Stimulated activated CD4-positive, alpha-beta T cell treated with anti-CD3 and anti-CD28 coated beads, Interleukin-2, amount 100 ng/mL, for 4 hours (primary cell): Measurements from ENCODE around the gene PPTC7.
"Not testable (repeated sequence)": the region's sequence is repeated elsewhere in the genome, so short reads cannot be mapped to it uniquely, and the experiment has no call there.

Source experiments
- DNase-seq: peaks from one replicate; pipeline ENCODE4 v3.0.0-alpha.2; 2020; ENCODE audit warnings: low read depth

Gene PPTC7

GRCh38 chr12:110585231-110585799 is 2.2 kb upstream of the PPTC7 start:
- DNase-seq = peak; percentile 42

DNA sequence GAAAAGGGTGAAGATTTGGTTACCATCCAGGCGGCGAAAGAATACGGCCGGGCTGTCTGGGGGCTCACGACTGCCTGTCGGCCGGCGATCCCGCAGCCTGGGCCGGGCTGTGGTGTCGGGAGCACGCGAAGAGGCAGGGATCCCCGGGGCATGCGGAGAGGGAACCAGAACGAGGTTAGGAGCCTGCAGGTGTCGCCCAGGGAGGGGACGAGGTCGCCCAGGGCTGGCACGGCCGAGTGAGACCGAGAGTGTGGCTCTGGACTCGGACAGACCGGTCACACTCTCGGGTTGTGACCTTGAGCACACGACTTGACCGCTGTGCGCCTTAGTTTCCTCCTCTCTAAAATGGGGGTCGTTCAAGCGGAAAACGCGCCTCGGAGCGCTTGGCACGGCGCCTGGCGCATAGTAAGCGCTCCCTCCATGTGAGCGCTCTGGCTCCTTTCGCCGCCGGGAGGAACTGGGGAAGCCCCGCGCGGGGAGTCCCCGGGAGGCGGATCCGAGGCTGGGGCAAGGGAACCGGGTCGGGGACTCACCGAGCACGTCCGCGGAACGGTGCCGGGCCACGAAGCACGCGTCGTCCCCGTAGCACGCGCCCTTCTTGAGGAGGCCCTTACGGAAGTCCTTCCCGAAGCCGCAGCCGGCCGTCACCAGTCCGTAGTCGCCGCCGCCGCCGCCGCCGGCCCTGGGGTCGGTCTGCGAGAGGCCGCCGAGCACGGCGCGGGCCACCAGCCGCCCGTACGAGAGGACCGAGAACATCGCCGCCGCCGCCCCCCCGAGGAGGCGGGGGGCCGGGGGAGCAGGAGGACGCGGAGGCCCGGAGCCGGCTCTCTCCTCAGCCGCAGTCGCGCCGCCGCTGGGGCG is 612 bp downstream of the PPTC7 start:
- peak; percentile 81 for DNase-seq

DNA sequence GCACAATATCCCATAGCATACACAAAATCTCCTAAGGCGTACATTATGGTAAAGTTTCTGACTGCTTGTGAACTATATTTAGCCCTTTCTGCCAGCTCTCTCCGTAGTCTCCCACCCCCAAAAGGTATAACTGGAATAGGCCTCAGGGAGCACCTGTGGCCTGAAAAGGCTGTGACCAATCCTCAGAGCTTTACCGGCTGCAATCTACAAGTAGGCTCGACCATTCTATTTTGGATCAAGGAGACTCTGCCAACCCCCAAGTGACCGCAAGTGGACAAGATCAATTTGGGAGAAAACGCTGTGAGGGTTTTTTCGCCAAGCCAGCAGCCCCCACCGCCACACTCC is 1.2 kb downstream of the PPTC7 start:
- DNase-seq = no peak

DNA sequence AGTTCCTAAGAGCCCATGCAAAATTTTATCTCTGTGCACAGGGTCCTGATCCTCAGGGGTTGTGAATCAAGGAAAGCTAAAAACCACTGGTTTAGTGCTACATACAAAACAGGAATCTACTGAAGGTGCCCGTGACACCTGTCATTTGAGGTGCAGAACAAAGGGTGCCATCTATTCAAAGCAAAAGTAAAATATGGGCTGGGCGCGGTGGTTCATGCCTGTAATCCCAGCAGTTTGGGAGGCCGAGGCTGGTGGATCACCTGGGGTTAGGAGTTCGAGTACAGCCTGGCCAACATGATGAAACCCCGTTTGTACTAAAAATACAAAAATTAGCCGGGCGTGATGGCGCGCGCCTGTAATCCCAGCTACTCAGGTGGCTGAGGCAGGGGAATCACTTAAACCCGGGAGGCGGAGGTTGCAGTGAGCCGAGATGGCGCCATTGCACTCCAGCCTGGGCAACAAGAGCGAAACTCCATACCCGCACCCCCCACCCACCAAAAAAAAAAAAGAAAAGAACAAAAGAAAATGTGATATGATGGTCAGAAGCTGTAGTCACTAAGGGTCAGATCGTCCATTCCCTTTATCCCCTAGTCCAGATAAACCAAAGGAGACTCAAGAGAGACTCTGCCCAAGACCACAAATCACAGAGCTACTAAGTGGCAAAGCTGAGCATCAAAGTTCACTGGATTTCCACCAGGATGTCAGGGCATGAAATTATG is 3.4 kb downstream of the PPTC7 start:
- DNase-seq = no peak

GRCh38 chr12:110578694-110579534 is 4.2 kb downstream of the PPTC7 start:
- no peak for DNase-seq

DNA sequence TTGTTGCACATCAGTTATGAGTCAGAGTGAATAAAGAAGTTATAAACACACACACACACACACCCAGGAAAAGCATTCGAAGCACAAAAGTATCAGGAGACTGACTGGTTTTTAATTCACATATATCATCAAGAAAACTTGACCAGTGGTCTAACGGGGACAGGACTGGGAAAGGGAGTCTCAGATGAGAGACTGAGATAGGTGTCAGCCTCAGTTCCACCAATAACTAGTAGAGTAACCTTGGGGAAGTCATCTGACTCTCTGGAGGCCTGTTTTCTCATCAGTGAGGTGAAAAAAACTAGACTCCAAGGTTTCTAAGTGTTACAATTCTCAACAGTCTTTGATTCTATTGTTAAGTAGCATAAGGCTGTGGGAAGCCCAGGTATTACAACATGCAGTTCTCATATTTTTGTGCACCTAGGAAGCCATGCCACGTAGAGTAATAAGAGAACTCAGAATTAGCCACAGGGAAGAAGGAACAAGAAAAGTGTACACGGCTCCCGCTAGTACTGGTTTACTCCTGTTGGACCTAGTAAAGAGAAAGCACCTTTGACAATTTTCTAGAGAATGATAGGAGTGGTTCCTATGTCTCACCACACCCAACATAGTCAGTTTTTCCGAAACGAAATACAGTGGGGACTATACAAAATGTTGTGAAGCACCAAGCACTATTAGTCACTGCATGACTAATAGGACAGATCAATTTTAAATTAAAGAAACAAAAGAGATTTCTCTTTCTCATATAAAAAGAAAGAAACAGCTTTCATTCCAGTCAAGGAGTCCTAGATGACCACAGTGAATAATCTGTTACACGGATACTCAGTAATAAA is 5.0 kb downstream of the PPTC7 start:
- DNase-seq = peak; percentile 43

DNA sequence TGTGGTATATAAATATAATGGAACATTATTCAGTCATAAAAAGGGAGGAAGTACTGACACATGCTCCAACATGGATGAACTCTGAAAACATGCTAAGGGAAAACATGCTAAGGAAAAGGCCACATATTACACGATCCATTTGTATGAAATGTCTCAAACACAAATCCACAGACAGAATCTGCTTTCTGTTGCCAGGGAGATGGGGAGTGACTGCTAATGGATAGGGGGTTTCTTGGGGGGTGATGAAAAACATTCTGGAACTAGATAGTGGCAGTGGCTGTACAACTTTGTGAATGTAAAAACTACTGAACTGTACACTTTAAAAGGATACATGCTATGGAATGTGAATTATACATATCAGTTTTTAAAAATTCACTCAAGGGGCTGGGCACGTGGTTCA is 6.6 kb downstream of the PPTC7 start:
- DNase-seq = no peak

GRCh38 chr12:110575326-110575725 is 7.8 kb downstream of the PPTC7 start:
- no peak for DNase-seq

DNA sequence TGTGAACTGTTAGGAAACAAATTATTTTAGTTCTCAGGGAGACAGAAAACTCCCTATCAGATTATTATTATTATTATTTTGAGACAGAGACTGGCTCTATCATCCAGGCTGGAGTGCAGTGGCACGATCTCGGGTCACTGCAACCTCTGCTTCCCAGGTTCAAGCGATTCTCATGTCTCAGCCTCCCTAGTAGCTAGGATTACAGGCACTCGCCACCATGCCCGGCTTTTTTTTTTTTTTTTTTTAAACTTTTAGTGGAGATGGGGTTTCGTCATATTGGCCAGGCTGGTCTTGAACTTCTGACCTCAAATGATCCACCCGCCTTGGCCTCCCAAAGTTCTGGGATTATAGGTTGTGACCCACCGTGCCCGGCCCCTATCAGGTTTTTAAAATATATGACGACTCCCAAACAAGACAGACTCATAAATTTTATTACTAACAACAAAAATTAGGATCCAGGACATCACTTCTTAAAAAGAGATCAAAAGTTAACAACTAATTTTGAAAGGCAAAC is 8.3 kb downstream of the PPTC7 start:
- DNase-seq = not testable (repeated sequence)

DNA sequence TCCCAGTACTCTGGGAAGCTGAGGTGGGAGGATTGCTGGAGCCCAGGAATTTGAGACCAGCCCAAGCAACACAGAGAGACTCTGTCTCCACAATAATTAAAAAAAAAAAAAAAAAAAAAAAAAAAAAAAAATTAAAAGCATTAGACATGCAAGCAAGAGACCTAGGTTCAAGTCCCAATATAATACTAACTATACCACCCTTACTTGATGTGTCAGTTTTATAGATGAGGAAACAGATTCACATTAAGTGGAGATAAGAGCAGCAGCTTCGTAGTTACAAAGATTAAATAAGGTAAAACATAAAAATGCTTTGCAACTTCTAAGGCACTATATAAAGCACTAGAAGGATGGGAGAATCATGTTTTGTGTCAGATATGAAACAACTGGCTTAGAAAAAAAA is 9.1 kb downstream of the PPTC7 start:
- DNase-seq = no peak

GRCh38 chr12:110570798-110571197 is 12.3 kb downstream of the PPTC7 start:
- not testable (repeated sequence) for DNase-seq

DNA sequence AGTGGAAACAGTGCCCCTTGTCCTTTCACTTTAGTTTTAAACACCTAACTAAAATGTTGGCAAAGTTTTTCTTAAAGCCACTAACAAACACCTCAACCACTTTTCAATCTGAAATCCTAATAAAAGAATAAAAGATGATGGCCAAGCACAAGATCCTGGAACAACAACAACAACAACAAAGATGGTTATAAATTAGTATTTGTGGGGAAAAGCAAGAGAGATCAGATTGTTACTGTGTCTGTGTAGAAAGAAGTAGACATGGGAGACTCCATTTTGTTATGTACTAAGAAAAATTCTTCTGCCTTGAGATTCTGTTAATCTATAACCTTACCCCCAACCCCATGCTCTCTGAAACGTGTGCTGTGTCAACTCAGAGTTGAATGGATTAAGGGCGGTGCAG is 13.3 kb downstream of the PPTC7 start:
- DNase-seq = not testable (repeated sequence)

GRCh38 chr12:110568752-110569151 is 14.4 kb downstream of the PPTC7 start:
- no peak for DNase-seq

- DNase-seq = no peak
Measured at GRCh38 chr12:110566993-110567392, 16.1 kb downstream of the PPTC7 start.

DNA sequence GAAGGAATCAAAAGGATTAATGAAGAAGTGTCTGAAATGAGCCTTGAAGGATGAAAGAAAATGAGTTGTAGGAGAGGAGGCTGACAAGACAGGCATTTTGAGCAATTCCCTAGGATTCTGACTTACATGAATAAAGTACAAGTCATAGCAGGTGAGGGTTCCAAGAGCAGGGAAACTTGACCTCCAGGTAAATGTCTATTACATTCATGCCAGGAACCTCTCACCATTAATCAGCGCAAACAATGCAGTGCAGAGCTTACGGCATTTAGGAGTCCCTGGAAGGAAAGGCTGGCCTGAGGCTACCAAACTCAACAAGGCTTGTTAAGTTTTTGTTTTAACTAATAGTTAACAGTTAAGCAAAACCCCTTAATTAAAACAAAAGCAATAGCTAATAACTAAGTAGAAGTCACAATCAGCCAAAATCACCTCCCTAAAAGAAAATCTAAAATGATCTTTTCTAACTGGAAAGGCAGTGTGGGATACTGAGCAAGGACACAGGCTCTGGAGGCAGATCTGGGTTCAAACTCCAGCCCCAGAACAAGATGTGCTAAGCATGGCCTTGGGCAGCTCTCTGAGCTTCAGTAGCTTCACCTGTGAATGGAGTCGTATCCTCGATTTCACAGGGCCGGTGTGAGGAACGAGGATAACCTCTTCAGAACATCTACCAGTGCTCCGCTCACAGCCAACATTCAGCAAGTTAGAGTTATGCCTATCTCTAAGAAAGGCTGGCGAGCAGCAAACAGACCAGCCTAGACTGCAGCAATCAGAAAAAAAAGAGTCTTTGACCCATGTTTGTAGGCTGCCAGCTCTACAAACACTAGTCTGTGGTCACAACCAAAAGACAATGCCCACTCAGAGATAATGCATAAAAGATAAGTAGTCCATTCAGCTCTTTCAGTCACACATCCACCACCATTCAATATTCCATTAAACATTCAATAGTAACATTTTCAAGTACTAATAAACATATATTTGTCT is 16.9 kb downstream of the PPTC7 start:
- no peak for DNase-seq

- DNase-seq = no peak
Measured at GRCh38 chr12:110564471-110564991, 18.6 kb downstream of the PPTC7 start.

- DNase-seq = no peak
Measured at GRCh38 chr12:110563702-110564470, 19.2 kb downstream of the PPTC7 start.

DNA sequence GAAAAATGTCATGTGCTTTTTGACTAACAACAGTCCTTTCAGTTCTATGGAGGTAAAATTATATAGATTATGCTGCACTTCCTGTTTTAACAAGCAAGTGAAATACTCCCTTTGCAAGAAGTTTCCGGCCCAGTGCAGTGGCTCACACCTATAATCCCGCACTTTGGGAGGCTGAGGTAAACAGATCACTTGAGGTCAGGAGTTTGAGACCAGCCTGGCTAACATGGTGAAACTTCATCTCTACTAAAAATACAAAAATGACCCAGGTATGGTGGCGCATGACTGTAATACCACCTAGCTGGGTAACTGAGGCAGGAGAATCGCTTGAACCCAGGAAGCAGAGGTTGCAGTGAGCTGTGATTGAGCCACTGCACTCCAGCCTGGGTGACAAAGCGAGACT is 20.7 kb downstream of the PPTC7 start:
- not testable (repeated sequence) for DNase-seq
